Measurements from ENCODE around the gene FIGN. TPM values are rescaled to one million over a fixed set of nuclear protein-coding genes. Genes with fewer than 3 reads are reported as not detected.
A peak's percentile ranks its signal among the peaks of the same experiment; 100 is the strongest.

Gene FIGN
- total RNA-seq, 1 experiment from 2014 or later, result 1.5 TPM

DNA sequence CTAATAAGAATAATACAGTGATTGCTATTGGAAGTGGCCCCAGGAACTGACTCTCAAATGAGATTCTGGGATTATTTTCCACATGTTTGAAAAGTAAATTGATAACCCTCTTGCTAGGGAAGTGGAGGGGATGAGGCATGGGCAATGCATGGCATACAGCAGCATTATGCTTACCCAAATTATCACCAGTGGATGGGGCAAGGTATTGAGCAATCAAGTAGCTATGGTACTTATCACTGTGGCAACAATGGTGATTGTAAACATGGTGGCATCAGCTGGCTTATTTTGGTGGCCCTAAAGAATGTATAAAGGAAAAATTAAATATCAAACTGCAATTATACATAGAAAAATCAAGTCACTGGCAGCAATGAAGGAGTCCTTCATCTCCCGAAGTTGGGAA is 155.1 kb downstream of the FIGN start:
- DNase-seq, result no peak
- Histone ChIP-seq H3K79me2 (ENCODE audit: low read length) (no peaks in the 10 kb centered on the region), H3K9ac (ENCODE audit: low read length) (no peak overlapping the region), H3K9me3 (ENCODE audit: low read length) (no peaks in the 10 kb centered on the region), H2AFZ (ENCODE audit: low read length) (no peak overlapping the region), H3K4me2 (ENCODE audit: low read length) (no peak overlapping the region), H4K20me1 (ENCODE audit: low read length) (no peaks in the 10 kb centered on the region), H3K4me3 (ENCODE audit: low read length) (no peak overlapping the region), H3K36me3 (ENCODE audit: low read depth, low read length) (no peaks in the 10 kb centered on the region), H3F3A (ENCODE audit: low read length, unreplicated experiment) (no peaks in the 10 kb centered on the region), H3K9me2 (replicated peaks; ENCODE audit: low read length) (no peaks in the 10 kb centered on the region), H3K27me3 (ENCODE audit: low read length) (no peaks in the 10 kb centered on the region), H3K27ac (ENCODE audit: low read length) (no peak overlapping the region), H3K4me1 (ENCODE audit: insufficient read depth, low read length) (no peaks in the 10 kb centered on the region)
- intact Hi-C loops (cut with micrococcal nuclease), result no loop called here
- POLR2A ChIA-PET (ENCODE audit: unreplicated experiment), result no interaction called here
- TF ChIP-seq, protein P1, sequence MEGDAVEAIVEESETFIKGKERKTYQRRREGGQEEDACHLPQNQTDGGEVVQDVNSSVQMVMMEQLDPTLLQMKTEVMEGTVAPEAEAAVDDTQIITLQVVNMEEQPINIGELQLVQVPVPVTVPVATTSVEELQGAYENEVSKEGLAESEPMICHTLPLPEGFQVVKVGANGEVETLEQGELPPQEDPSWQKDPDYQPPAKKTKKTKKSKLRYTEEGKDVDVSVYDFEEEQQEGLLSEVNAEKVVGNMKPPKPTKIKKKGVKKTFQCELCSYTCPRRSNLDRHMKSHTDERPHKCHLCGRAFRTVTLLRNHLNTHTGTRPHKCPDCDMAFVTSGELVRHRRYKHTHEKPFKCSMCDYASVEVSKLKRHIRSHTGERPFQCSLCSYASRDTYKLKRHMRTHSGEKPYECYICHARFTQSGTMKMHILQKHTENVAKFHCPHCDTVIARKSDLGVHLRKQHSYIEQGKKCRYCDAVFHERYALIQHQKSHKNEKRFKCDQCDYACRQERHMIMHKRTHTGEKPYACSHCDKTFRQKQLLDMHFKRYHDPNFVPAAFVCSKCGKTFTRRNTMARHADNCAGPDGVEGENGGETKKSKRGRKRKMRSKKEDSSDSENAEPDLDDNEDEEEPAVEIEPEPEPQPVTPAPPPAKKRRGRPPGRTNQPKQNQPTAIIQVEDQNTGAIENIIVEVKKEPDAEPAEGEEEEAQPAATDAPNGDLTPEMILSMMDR (conservative IDR thresholded peaks at IDR 0.05; ENCODE audit: low read depth, low read length), result no peak
- TF ChIP-seq EZH2phosphoT487 (IDR thresholded peaks at IDR 0.05; ENCODE audit: borderline replicate concordance, low read length) (no peak), EZH2 (IDR thresholded peaks at IDR 0.05; ENCODE audit: low read length, unreplicated experiment) (no peak)
- no TSS peak for BruUV-seq (replicated peaks)
- CTCF ChIA-PET, result no interaction called here
- ATAC-seq, result no peak

DNA sequence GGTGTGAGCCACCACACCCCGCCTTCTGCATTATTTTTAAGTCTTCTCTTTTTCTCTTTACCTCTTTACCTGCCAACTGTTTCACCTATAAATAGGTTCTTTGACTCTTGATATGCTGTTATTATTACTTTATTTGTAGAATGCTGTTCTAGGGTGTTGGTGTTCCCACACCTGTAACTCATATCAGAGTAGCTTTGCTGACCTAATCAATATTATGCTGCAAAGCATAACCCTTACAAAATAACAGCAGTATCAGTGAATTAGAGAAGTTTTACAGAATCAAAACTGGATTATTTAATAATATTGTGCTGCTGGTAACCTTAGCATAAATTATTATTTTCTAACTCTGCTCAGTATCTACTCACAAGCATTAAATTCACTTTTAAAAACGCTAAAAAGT is 161.5 kb downstream of the FIGN start:
- Histone ChIP-seq H3K9me3 (ENCODE audit: low read length) (no peaks in the 10 kb centered on the region), H3K27ac (ENCODE audit: low read length) (no peak overlapping the region), H3K27me3 (ENCODE audit: low read length) (no peaks in the 10 kb centered on the region), H3K9ac (ENCODE audit: low read length) (no peak overlapping the region), H3F3A (ENCODE audit: low read length, unreplicated experiment) (no peaks in the 10 kb centered on the region), H2AFZ (ENCODE audit: low read length) (no peak overlapping the region), H3K9me2 (replicated peaks; ENCODE audit: low read length) (no peaks in the 10 kb centered on the region), H3K79me2 (ENCODE audit: low read length) (no peaks in the 10 kb centered on the region), H3K4me3 (ENCODE audit: low read length) (no peak overlapping the region), H4K20me1 (ENCODE audit: low read length) (no peaks in the 10 kb centered on the region), H3K36me3 (ENCODE audit: low read depth, low read length) (no peaks in the 10 kb centered on the region), H3K4me1 (ENCODE audit: insufficient read depth, low read length) (no peaks in the 10 kb centered on the region), H3K4me2 (ENCODE audit: low read length) (no peak overlapping the region)
- intact Hi-C loops (cut with micrococcal nuclease), result no loop called here
- DNase-seq, result no peak
- no TSS peak for BruUV-seq (replicated peaks)
- ChIA-PET POLR2A (ENCODE audit: unreplicated experiment) (no interaction called here), CTCF (no interaction called here)
- no peak for ATAC-seq
- TF ChIP-seq, protein P1 (conservative IDR thresholded peaks at IDR 0.05; ENCODE audit: low read depth, low read length), result no peak
- TF ChIP-seq EZH2 (IDR thresholded peaks at IDR 0.05; ENCODE audit: low read length, unreplicated experiment) (no peak), EZH2phosphoT487 (IDR thresholded peaks at IDR 0.05; ENCODE audit: borderline replicate concordance, low read length) (no peak)

DNA sequence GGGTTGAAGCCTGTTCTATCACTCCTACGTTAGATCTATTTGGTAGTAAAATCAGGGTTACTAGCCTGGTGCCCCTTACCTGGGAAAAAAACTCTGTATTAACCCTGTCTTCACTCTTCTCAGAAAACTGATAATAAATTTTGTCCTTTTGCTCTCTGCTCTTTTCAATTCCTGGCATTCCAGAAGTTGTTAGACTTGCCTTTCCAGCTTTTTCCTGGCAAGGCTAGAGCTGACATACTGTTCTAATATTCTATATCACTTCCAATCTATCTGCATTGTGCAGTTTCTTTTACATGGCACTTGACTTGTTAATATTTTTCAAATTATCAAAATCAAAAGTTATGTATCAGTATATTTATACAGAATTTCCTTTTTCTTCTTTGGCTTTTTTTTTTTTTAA is 162.2 kb downstream of the FIGN start:
- intact Hi-C loops (cut with micrococcal nuclease), result no loop called here
- Histone ChIP-seq H3K36me3 (ENCODE audit: low read depth, low read length) (no peaks in the 10 kb centered on the region), H4K20me1 (ENCODE audit: low read length) (no peaks in the 10 kb centered on the region), H3K4me3 (ENCODE audit: low read length) (no peak overlapping the region), H3K27ac (ENCODE audit: low read length) (no peak overlapping the region), H3K9ac (ENCODE audit: low read length) (no peak overlapping the region), H3K27me3 (ENCODE audit: low read length) (no peaks in the 10 kb centered on the region), H3K79me2 (ENCODE audit: low read length) (no peaks in the 10 kb centered on the region), H3K4me2 (ENCODE audit: low read length) (no peak overlapping the region), H3K9me3 (ENCODE audit: low read length) (no peaks in the 10 kb centered on the region), H2AFZ (ENCODE audit: low read length) (no peak overlapping the region), H3K9me2 (replicated peaks; ENCODE audit: low read length) (no peaks in the 10 kb centered on the region), H3K4me1 (ENCODE audit: insufficient read depth, low read length) (no peaks in the 10 kb centered on the region), H3F3A (ENCODE audit: low read length, unreplicated experiment) (no peaks in the 10 kb centered on the region)
- no peak for ATAC-seq
- ChIA-PET POLR2A (ENCODE audit: unreplicated experiment) (no interaction called here), CTCF (no interaction called here)
- TF ChIP-seq EZH2 (IDR thresholded peaks at IDR 0.05; ENCODE audit: low read length, unreplicated experiment) (no peak), EZH2phosphoT487 (IDR thresholded peaks at IDR 0.05; ENCODE audit: borderline replicate concordance, low read length) (no peak)
- TF ChIP-seq, protein P1 (conservative IDR thresholded peaks at IDR 0.05; ENCODE audit: low read depth, low read length), result no peak
- BruUV-seq (replicated peaks), result no TSS peak
- peak; percentile 44 for DNase-seq
